Stimulated activated CD4-positive, alpha-beta T cell treated with anti-CD3 and anti-CD28 coated beads, Interleukin-1b, Interleukin-23, amount 100 ng/mL, for 48 hours (primary cell): ENCODE measurements around the gene SEPTIN5.

Experiments used
- DNase-seq: peaks from one replicate; pipeline ENCODE4 v3.0.0-alpha.2; 2020

The SEPTIN5 gene

GRCh38 chr22:19735665-19736510 is 21.6 kb downstream of the SEPTIN5 start:
- no peak for DNase-seq

- no peak for DNase-seq
Observed at GRCh38 chr22:19737846-19738663, 23.8 kb downstream of the SEPTIN5 start.

DNA sequence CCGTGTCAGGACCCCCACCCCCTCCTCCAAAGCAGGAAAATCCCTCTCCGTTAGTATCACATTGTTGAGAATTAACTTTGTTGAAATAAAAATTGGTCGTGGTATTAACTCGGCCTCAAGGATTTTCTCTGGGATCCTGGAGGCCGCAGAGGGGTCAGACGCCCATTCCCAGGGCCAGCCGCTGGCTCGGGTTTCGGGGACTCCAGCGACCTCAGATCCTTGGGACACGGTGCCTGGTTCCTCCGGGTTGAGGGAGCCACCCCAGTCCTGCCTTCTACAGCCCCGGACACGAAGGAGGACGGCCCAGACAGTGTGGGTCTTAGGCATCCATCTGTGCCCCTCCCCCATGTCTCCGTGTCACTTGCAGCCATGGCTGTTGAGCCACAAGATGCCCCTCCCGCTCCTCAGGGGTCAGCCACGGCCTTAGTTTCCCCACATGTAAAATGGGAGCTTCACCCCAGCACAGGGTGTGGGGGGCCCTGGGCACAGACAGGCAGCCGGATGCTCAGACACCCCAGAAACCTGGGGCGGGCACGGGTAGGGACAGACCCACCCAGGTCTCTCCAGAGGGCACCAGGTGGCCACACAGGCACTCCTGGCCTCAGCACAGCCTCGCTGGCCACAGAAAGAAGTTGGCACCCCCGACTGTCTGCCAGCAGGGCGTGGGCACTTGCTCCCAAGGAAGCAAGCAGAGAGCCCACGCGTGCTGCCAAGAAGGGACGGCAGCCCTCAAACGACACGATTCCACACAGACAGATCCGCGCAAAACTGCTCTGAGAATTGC is 24.6 kb downstream of the SEPTIN5 start:
- DNase-seq: no peak

DNA sequence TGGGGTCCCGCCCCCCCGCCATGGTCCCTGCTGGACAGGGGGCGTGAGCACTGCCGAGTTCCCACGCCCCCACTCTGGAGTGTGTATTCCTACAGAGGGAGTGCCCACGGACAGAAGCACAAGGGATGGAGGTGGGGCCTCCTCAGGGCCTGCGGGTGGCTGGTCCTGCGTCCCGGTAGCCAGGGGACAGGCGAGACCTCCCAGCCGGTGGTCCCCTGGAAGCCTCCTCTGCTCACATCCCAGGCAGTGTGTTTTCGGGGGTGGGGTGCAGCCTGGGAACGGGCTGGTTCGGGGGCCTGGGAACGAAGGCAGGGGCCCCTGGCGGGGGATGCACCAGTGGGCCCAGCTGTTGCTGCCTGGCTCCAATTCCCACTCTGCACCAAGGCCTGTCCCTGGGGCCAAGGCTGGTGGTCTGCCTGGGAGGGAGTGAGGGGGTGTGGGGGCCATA is 25.2 kb downstream of the SEPTIN5 start:
- DNase-seq: no peak

- DNase-seq: no peak
Observed at GRCh38 chr22:19739911-19740449, 25.7 kb downstream of the SEPTIN5 start.

GRCh38 chr22:19740586-19740985 is 26.3 kb downstream of the SEPTIN5 start:
- no peak for DNase-seq

DNA sequence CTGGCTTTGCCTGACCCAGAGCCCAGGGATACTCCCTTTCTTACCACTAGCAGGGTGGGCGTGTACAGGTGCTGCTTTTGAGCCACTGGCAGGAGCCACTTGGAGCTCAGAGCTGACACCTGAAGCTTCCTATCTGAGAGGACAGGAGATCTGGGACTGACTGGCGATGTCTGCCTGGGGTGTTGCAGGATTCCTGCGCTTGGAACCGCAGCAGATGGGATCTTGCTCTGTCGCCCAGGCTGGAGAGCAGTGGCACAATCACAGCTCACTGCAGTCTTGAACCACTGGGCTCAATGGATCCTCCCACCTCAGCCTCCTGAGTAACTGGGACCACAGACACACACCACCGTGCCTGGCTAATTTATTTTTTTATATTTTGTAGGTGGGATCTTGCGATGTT is 26.8 kb downstream of the SEPTIN5 start:
- DNase-seq: no peak

GRCh38 chr22:19742160-19743066 is 28.1 kb downstream of the SEPTIN5 start:
- no peak for DNase-seq

- DNase-seq: no peak
Observed at GRCh38 chr22:19743081-19743480, 28.8 kb downstream of the SEPTIN5 start.

GRCh38 chr22:19743651-19744050 is 29.3 kb downstream of the SEPTIN5 start:
- DNase-seq: no peak

- no peak for DNase-seq
Observed at GRCh38 chr22:19744350-19745006, 30.2 kb downstream of the SEPTIN5 start.

DNA sequence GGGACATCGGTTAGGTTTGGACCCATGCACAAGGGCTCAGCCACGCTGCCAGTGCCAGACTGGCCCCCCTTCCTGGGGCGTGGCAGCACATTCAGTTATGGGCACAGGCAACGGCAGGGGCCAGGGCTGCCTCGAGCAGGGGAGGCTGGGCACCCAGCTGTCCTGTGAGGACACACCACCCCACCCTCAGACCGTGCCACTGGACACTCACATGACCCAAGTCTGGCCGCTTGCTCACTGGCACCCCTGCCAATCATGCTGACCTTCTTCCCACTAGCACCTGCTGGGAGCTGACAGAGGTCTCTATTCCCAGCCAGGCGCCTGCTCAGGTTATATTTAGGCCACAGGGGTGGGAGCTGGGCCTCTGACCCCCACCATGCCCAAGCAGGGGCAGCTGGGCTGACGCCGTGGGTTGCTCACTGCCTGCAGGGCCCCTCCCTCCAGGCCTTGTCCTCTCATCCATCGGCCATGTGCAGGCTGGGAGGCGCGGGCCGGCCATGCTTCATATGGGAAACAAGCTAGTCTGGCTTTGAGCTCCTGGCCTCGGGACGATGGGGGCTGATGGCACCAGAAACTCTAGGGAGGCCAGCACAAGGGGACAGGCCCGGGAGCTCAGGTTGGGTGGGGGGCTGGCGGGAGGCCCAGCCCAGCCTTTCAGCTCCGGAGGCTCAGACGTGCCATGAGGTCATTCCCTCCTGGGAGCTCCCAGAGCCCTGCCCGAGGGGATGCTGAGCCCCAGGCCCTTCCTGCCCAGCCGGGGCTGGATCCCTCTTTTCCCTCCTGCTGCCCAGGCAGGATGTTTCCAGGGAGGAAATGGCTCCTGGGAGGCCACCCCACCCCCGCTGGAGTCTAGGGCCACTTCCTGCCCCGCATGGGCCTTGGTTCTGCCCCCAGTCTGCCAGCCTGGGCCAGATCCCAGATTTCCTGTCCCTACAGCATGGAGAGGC is 31.1 kb downstream of the SEPTIN5 start:
- DNase-seq: no peak

DNA sequence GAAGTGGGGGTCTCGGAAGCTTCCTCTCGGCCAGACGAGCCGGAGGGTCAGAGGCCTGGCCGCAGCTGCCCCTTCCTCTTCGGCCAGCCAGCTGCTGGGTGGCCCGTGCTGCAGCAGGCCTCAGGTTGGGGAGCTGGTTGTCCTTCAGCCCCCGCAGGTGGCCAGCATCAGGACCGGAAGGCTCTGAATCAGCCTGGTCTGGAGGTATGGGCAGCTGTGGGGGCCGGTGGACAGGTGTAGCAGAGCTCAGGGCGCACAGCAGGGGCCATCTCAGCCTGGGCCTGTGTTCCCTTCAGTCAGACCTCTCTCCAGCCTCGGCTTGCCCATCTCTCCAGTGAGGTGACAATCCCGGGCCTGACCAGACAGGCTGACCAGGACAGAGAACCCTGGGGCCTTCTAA is 32.4 kb downstream of the SEPTIN5 start:
- no peak for DNase-seq

DNA sequence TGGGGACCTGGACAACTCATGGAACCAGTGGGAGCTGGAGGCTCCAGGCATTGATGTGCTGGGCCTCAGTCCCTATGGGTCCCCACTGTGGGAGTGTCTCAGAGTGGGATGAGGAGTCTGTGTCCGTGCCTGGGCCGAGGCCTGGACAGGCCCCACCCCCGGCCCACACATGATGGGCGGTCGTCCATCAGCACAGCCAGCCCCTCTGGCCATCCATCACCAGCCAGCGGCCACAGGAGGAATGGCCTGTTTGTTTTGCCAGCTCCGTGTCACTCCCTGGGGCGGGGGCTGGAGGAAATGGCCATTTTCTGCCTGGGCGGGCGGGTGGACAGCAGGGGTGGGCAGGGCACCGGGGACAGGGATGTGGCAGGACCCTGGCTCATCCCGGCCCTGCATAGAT is 33.2 kb downstream of the SEPTIN5 start:
- DNase-seq: no peak

GRCh38 chr22:19748139-19748538 is 33.8 kb downstream of the SEPTIN5 start:
- no peak for DNase-seq

DNA sequence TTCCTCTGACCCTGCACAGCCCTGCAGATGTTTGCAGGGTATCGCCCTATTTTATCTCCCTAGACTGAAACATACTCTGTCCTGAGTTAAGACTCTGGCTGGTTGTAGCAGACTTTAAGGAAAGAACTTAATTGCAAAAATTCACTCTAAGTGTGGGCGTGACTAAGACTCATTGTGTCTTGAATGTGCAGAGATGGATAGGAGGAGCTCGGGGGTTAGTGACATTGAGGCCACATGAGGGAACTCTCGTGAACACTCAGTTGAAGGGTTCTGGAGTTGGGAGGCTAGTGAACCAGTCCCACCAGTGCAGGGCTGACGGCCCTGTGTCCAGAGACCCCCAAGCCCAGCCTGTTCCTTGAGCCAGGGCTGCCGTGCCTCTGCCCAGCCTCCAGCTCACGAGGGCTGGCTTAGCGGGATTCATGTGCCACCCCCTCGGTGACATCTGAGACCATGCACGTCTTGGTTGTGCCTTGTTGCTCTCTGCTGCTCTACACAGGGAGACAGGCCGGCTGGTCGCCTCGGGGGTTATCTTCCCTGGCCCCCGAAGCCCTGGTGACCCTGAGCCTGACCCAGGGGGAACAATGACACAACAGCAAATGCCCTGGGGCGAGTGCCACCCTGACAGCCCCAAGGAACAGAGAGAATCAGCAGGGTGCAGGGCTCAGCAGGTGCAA is 34.8 kb downstream of the SEPTIN5 start:
- no peak for DNase-seq

- DNase-seq: no peak
Observed at GRCh38 chr22:19749876-19750275, 35.6 kb downstream of the SEPTIN5 start.

GRCh38 chr22:19750507-19751490 is 36.5 kb downstream of the SEPTIN5 start:
- no peak for DNase-seq
